Measurements from ENCODE around the gene CDK19. TPM values are rescaled to one million over a fixed set of nuclear protein-coding genes. Genes with fewer than 3 reads are reported as not detected.

The CDK19 gene
- polyA plus RNA-seq, 1 of the 3 experiments (the other 2 are of a cell fraction): 6.5 TPM

GRCh38 chr6:110705543-110705942 is 109.7 kb downstream of the CDK19 start:
- H3K4me1 ChIP-seq (ENCODE audit: control insufficient read depth in 1 of 2, insufficient read depth in 2 of 2, low read depth in 1 of 2, low read length in 1 of 2): no peaks in the 10 kb centered on the region; a peak in 1 of 4 replicates
- H4K20me1 ChIP-seq (ENCODE audit: insufficient read depth): peaks cover 10% of the 10 kb centered on the region
- no peaks in the 10 kb centered on the region for H3K27me3 ChIP-seq (ENCODE audit: insufficient read depth)
- H3K79me2 ChIP-seq (ENCODE audit: insufficient read depth): peaks cover 17% of the 10 kb centered on the region; the same call in 1 of the 2 replicates
- H3K27ac ChIP-seq (ENCODE audit: low read depth in 2 of 2, low read length in 1 of 2): no peak overlapping the region
- H3K9ac ChIP-seq: no peak overlapping the region
- H2AFZ ChIP-seq (ENCODE audit: low read depth): no peak overlapping the region
- H3F3A ChIP-seq (replicated peaks; ENCODE audit: insufficient read depth): peaks cover 34% of the 10 kb centered on the region
- H3K36me3 ChIP-seq (replicated peaks in 1 of 2; ENCODE audit: control insufficient read depth in 1 of 2, insufficient read depth in 2 of 2, low read length in 1 of 2): peaks cover 0 to 3% of the 10 kb centered on the region in 2 experiments
- H3K4me2 ChIP-seq: no peak overlapping the region
- H3K9me2 ChIP-seq: no peaks in the 10 kb centered on the region
- DNase-seq: no peak
- no peaks in the 10 kb centered on the region for H3K9me3 ChIP-seq
- POLR2A ChIA-PET: no interaction called here
- WGBS (ENCODE audit: low lambda C conversion rate): 98% methylated on average over 5 of the region's 5 CpGs
- CTCF ChIA-PET: no interaction called here
- TF ChIP-seq FOXM1 (IDR thresholded peaks at IDR 0.05; ENCODE audit: low read depth): no peak
- no peak for TF ChIP-seq RAD21 (IDR thresholded peaks at IDR 0.05; ENCODE audit: low read length)
- TF ChIP-seq CTCF (IDR thresholded peaks at IDR 0.05): no peak
- no peak overlapping the region for H3K4me3 ChIP-seq (ENCODE audit: low read depth in 2 of 2, low read length in 1 of 2)

- CTCF ChIA-PET: interaction anchor here (1.0 to 1.2 kb wide), 2 partner anchors 11 to 22 kb away, joined by 3 read pairs; no protein-coding TSS in a partner anchor
Measured at GRCh38 chr6:110703906-110704594, 111.2 kb downstream of the CDK19 start.

More at GRCh38 chr6:110703906-110704594, 111.2 kb downstream of the CDK19 start:
- H3K4me2 ChIP-seq: no peak overlapping the region
- no peaks in the 10 kb centered on the region for H3K9me2 ChIP-seq
- H3F3A ChIP-seq (replicated peaks; ENCODE audit: insufficient read depth): peaks cover 44% of the 10 kb centered on the region
- H3K9ac ChIP-seq: no peak overlapping the region
- H3K27ac ChIP-seq (ENCODE audit: low read depth in 2 of 2, low read length in 1 of 2): no peak overlapping the region
- POLR2A ChIA-PET: no interaction called here
- H2AFZ ChIP-seq (ENCODE audit: low read depth): no peak overlapping the region
- H3K27me3 ChIP-seq (ENCODE audit: insufficient read depth): no peaks in the 10 kb centered on the region
- DNase-seq: no peak
- no peaks in the 10 kb centered on the region for H3K36me3 ChIP-seq (replicated peaks in 1 of 2; ENCODE audit: control insufficient read depth in 1 of 2, insufficient read depth in 2 of 2, low read length in 1 of 2)
- H3K4me3 ChIP-seq (ENCODE audit: low read depth in 2 of 2, low read length in 1 of 2): no peak overlapping the region
- peaks cover 19% of the 10 kb centered on the region for H4K20me1 ChIP-seq (ENCODE audit: insufficient read depth)
- H3K9me3 ChIP-seq: no peaks in the 10 kb centered on the region
- H3K79me2 ChIP-seq (ENCODE audit: insufficient read depth): peaks cover 17% of the 10 kb centered on the region; the same call in 1 of the 2 replicates
- TF ChIP-seq RFX5 (IDR thresholded peaks at IDR 0.05; ENCODE audit: low read length) (no peak), ZBTB33 (IDR thresholded peaks at IDR 0.05; ENCODE audit: borderline replicate concordance, low read depth) (no peak), TAF1 (IDR thresholded peaks at IDR 0.05; ENCODE audit: borderline replicate concordance, low read depth, low read length) (no peak), MEF2A (IDR thresholded peaks at IDR 0.05; ENCODE audit: borderline replicate concordance, low read depth) (no peak), CHD2 (IDR thresholded peaks at IDR 0.05; ENCODE audit: low read length, partially characterized antibody) (no peak), RAD21 (IDR thresholded peaks at IDR 0.05; ENCODE audit: low read length) (no peak), JUND (IDR thresholded peaks at IDR 0.05) (no peak), POLR2AphosphoS5 (IDR thresholded peaks at IDR 0.05; ENCODE audit: low read depth, low read length) (no peak)
- no peaks in the 10 kb centered on the region; a peak in 1 of 4 replicates for H3K4me1 ChIP-seq (ENCODE audit: control insufficient read depth in 1 of 2, insufficient read depth in 2 of 2, low read depth in 1 of 2, low read length in 1 of 2)

Measured in SK-N-SH (cell line).